CD4-positive, alpha-beta T cell treated with Interleukin-15 for 4 hours (primary cell): ENCODE results near the gene TDRD3.
"Not testable (repeated sequence)": the region's sequence is repeated elsewhere in the genome, so short reads cannot be mapped to it uniquely, and the experiment has no call there.

Source experiments
- DNase-seq: peaks from one replicate; pipeline ENCODE4 v3.0.0-alpha.2; 2020; ENCODE audit warnings: low spot score

TDRD3 gene

DNA sequence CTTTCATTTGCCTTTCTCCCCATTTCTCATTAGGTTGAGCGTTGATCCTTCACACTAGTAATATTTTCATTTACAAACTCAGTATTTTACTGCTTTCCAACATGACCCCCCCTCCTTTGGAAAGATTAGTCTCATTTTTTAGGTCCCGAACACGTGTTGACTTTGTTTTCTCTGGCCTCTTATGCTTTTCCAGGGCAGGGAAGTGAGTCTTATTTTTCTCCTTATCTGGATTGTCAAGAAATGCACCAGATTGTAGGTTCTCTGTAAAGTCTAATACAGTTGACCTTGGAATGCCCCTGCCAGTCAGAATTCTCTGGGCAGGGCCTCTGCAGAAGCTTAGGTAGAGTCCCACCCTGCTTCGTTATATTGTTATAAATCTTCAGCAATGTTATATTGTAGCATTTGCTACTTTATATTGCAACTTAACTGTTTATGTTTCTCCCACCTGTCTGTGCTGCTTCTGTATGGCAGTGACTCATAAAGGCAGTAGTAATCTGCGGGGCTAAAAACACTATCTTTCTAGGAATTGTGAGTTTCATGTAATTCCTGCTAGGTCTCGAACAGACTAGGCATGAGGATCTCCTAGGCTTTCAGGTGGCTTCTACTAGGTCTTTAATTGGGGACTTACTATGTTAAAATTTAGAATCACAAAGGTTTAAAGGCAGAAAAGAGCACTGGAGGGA lies 2.0 kb downstream of the TDRD3 start:
- DNase-seq = peak; percentile 48

DNA sequence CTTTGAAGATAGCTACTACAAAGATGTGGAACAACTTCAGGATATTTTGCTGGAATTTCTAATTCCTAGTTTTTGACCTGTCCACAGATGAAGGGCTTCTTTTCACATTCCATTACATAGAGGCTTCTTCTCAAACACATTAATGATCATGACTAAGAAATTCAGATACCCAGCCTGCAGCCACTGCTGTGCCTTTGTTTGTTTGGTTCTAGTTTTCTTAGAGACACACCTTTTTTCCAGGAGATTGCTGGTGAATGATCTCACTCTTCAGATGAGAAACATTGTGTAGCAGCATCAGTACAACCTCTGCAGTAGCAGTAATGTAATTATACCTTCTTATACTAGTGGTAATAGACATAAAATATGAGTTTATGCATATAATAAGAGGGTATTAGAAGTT lies 5.0 kb downstream of the TDRD3 start:
- peak; percentile 9 for DNase-seq

- no peak for DNase-seq
Observed at GRCh38 chr13:60407095-60407494, 10.1 kb downstream of the TDRD3 start.

DNA sequence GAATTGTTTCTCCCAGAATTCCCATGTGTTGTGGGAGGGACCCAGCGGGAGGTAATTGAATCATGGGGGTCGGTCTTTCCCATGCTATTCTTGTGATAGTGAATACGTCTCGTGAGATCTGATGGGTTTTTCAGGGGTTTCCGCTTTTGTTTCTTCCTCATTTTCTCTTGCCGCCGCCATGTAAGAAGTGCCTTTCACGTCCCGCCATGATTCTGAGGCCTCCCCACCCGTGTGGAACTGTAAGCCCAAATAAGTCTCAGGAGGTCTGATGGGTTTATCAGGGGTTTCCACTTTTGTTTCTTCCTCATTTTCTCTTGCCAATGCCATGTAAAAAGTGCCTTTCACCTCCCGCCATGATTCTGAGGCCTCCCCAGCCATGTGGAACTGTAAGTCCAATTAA lies 10.8 kb downstream of the TDRD3 start:
- not testable (repeated sequence) for DNase-seq

GRCh38 chr13:60409574-60410292 lies 12.7 kb downstream of the TDRD3 start:
- DNase-seq = not testable (repeated sequence)

- no peak for DNase-seq
Observed at GRCh38 chr13:60410299-60410698, 13.3 kb downstream of the TDRD3 start.

- DNase-seq = no peak
Observed at GRCh38 chr13:60411464-60411863, 14.4 kb downstream of the TDRD3 start.

- DNase-seq = no peak
Observed at GRCh38 chr13:60411983-60412382, 15.0 kb downstream of the TDRD3 start.

DNA sequence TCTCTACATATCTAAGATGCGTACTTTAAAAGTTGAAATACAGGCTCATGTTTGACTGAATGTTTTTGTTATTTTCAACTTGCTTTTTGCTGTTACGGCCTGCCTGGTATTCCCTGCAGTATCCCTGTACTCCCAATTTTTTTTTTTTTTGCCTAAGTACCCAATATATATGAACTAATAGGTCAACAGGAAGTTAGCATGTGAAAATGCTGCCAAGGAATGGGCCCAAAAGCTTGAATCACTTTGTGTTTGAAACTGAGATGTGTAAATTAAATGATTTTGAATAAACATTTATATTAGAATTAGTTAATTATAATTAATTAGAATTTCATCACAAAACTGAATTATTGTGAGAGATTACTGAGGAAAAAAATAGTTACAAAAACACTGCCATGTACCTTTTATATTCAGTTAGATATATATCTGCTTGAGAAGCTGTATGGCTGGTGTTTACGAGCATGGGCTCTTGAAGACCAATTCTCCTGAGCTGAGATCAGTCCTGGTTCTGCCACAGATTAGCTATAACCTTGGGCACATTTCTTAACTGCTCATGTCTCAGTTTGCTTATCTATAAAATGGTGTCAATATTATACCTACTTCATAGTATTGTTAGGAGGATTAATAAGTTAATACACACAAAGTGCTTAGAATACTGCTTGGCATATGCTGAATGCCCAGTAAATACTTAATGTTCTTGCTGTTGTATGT lies 16.0 kb downstream of the TDRD3 start:
- DNase-seq = no peak

DNA sequence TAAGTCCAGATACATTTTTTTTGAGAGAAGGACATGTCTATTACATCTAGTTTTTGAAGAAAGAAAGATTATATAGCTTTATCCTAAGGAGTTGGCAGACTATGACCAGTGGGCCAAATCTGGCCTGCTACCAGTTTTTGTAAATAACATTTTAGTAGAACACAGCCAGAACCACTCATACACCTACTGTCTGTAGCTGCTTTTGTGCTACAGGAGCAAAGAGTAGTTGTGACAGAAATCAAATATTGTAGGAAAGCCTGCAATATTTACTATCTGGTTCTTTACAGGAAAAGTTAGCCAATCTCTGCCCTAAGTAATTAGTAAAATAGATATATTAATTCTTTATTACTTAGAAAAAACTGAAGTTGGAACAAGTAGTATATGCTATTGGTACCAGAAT lies 17.2 kb downstream of the TDRD3 start:
- no peak for DNase-seq

- no peak for DNase-seq
Observed at GRCh38 chr13:60417734-60418133, 20.7 kb downstream of the TDRD3 start.

DNA sequence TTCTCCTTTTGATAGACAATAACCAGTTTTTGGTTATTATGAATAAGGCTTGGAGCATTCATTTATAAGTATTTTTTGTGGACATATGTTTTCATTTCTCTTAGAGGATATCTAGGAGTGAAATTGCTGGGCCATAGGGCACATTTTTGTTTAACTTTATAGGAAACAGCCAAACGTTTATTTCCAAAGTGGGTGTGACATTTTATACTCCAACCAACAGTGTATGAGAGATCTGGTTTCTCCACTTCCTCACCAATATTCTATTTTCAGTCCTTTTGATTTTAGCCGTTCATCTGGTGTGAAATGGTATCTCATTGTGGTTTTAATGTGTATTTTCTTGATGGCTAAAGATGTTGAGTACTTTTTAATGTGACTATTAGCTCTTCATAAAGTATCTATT lies 21.9 kb downstream of the TDRD3 start:
- no peak for DNase-seq

DNA sequence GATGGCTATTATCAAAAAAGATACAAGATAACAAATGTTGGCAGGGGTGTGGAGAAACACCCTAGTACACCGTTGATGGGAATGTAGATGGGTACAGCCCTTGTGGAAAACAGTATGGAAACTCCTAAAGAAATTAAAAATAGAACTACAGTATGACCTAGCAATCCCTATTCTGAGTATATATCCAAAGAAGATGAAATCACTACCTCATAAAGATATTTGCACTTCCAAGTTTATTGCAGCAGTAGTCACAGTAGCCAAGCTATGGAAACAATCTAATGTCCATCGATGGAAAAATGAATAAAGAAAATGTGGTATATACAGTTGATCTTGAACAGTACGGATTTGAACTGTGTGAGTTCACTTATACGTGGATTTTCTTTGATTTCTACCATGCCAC lies 28.3 kb downstream of the TDRD3 start:
- DNase-seq = no peak

DNA sequence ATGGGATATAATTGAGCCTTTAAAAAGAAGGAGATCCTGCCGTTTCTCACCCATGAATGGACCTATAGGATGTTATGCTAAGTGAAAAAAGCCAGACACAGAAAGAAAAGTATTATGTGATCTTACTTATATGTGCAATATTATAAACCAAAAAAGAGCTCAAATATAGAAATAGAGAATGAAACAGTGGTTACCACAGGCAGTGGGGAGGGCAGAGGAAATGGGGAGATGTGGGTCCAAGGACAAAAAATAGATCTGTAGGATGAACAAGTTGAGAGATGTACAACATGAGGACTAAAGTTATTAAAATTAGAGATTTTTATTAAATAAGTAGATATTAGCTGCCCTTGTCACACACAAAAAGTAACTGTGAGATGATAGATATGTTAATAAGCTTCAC lies 29.1 kb downstream of the TDRD3 start:
- DNase-seq = no peak

DNA sequence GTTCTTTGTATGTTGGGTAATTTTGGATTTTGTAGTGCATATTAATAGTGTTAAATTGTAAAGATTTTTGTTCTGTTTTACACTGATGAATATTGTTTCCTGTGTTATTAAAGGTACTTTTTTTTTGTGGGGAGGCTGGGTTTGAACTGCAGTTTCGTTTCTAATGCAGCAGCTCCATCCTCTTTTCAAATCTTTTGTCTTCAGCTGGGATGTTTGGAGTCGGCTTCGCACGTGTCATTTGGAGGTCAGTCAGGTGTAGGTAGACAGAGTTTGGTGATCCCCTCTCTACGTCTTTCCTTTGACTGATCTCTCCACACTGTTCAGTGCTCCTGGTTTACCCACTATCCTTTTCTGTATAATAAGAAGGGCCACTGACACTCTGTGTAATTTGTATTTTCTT lies 30.3 kb downstream of the TDRD3 start:
- peak; percentile 2 for DNase-seq

GRCh38 chr13:60431108-60431700 lies 34.2 kb downstream of the TDRD3 start:
- peak; percentile 67 for DNase-seq

DNA sequence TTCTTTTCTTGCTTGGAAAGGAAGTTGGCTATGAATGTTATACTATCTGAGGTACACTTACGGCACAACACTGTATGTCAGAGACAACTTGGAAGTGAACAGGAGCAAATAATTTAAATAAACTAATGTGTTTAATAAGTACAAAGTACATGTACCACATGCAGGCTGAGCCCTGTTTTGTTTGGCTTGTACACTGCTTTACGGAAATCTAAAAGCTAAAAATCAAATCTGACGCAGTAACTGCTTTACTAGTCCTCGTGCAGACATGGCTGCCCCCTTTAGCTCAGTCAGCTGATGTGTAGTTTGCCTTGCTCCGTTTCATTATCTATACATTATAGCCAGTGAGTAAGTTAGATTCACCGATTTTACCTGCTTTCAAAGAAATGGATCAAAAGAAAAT lies 36.5 kb downstream of the TDRD3 start:
- DNase-seq = no peak

DNA sequence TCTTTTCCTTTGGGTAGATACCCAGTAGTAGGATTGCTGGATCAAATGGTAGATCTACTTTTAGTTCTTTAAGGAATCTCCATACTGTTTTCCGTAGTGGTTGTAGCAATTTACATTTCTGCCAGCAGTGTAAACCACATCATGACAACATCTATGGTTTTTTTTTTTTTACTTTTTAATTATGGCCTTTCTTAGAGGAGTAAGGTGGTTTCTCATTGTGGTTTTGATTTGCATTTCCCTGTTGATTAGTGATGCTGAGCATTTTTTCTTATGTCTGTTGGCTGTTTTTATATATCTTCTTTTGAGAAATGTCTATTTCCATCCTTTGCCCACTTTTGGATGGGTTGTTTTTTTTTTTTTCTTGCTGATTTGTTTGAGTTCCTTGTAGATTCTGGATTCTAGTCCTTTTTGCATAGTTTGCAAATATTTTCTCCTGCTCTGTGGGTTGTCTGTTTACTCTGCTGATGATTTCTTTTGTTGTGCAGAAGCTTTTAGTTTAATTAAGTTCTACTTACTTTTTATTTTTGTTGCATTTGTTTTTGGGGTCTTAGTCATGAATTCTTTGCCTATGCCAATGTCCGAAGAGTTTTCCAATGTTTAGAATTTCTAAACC lies 38.8 kb downstream of the TDRD3 start:
- DNase-seq = no peak

GRCh38 chr13:60439201-60439600 lies 42.2 kb downstream of the TDRD3 start:
- DNase-seq = no peak

DNA sequence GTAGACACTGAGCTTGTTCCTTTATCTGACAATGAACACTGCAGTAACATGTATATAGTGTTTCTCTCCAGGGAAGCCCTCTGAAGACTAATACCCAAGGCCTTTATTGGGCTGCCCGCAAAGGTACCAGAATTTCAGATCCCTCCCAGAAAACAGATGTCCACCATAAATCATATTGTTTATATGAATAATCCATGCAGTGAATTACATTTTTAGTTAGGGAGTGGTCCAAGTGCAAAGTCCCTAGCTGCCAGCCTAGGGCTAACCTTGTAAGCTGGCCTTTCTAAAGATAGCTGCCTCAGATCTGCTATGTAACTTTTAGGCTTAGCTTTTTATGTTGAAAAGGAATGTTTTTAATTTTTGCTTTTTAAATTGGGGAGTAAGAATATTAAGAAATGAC lies 44.7 kb downstream of the TDRD3 start:
- no peak for DNase-seq

DNA sequence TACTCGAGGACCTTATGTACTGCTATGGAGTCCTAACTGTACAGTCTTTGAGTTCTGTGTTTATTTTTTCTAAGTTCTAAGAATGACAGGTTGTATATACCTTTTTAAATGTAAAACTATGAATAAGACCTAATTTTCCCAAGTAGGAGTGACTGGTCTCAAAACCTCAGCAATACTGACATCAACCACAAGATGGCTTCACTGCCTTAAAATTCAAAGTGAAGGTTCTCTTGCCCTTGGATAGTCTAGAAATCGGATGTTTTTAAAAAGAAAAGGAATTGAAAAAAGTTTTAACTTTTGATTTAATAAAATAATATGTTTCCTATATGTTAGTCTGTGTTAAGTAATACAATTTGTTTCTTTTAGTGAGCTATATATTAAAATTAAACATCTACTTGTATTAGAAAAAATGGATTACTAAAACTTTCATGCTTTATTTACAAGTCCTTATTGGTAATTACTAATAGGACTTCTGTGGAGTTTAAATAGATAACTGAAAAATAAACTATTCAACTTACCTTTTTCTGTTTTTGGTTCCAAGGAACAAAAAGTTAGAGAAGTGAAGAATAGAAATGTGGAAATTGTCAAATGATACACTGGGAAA lies 52.0 kb downstream of the TDRD3 start:
- DNase-seq = peak; percentile 16

DNA sequence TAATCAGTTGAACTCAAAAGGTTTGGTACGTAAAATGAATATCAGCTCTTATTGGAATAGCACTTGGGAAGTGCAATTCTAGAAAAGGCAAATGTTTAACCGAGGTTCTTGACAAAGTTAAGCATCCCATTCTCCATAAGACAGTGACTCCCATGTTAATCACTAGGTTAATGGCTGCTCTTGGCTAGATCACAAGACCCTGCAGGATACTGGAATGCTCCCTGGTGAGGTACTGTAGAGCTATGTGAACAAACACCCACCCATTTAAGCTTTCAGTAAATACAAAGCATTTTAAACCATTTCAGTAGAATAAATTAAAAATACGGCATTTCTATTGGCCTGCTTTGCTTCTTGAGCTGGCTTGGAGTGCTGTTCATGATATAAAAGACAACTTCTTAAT lies 56.5 kb downstream of the TDRD3 start:
- DNase-seq = no peak
